PC-9 (cell line): ENCODE data around the gene PTGR1. TPM values are rescaled to one million over a fixed set of nuclear protein-coding genes. Genes with fewer than 3 reads are reported as not detected.
A peak's percentile ranks its signal among the peaks of the same experiment; 100 is the strongest.

Experiments
- BruUV-seq: library from RNA; stranded (reverse); fragments of 400-500 nt; replicated peaks from 2 replicates; lab custom pipeline; 2021; lab: Mats Ljungman, UMichigan
- CTCF ChIA-PET: fragments of 300-600 bp; sonication (Branson Sonifier 250); formaldehyde crosslinking; loops from one replicate; lab custom pipeline; 2022; ENCODE audit warnings: antibody characterized with exemption; lab: Charles Lee
- POLR2A ChIA-PET: fragments of 300-600 bp; sonication (Branson Sonifier 250); formaldehyde crosslinking; loops from one replicate; lab custom pipeline; 2022; ENCODE audit warnings: antibody characterized with exemption; ENCODE audit not compliant: unreplicated experiment; lab: Charles Lee
- DNase-seq, 2 experiments: peaks; one replicate each; pipeline versions ENCODE4 v3.0.0 to v3.0.0-alpha.2; 2015 to 2022; ENCODE audit warnings: mixed read lengths in 1 of 2
- H2AFZ ChIP-seq: fragments of 200-600 bp; sonication (generic); 2 replicates; pipeline ENCODE4 v1.8.1; 2017; ENCODE audit warnings: antibody characterized with exemption
- H3F3A ChIP-seq: fragments of 200-600 bp; sonication (generic); 2 replicates; pipeline ENCODE4 v1.8.1; 2017; ENCODE audit warnings: antibody characterized with exemption, mild to moderate bottlenecking, low read depth; ENCODE audit not compliant: insufficient read depth
- H3K27ac ChIP-seq: fragments of 200-600 bp; sonication (generic); 2 replicates; pipeline ENCODE4 v1.6.1; 2016; ENCODE audit warnings: mixed run types
- H3K27me3 ChIP-seq: fragments of 200-600 bp; sonication (generic); 2 replicates; pipeline ENCODE4 v1.6.1; 2016; ENCODE audit warnings: low read depth, mixed run types; ENCODE audit not compliant: insufficient read depth
- H3K36me3 ChIP-seq: fragments of 200-600 bp; sonication (generic); 2 replicates; pipeline ENCODE4 v1.6.1; 2016; ENCODE audit warnings: low read depth, mixed run types
- H3K4me1 ChIP-seq: fragments of 200-600 bp; sonication (generic); replicated peaks from 2 replicates; pipeline ENCODE4 v1.6.1; 2016; ENCODE audit warnings: mixed run types; ENCODE audit not compliant: insufficient read depth
- H3K4me2 ChIP-seq: fragments of 200-600 bp; sonication (generic); 2 replicates; pipeline ENCODE4 v1.6.1; 2017; ENCODE audit warnings: mixed run types
- H3K4me3 ChIP-seq: fragments of 200-600 bp; sonication (generic); 2 replicates; pipeline ENCODE4 v1.6.1; 2016; ENCODE audit warnings: mixed run types
- H3K79me2 ChIP-seq: fragments of 200-600 bp; sonication (generic); 2 replicates; pipeline ENCODE4 v1.6.1; 2017; ENCODE audit warnings: low read depth, mixed run types
- H3K9me2 ChIP-seq: fragments of 200-600 bp; sonication (generic); 2 replicates; pipeline ENCODE4 v1.8.1; 2017; ENCODE audit warnings: mild to moderate bottlenecking; ENCODE audit not compliant: insufficient read depth
- H3K9me3 ChIP-seq: fragments of 200-600 bp; sonication (generic); 2 replicates; pipeline ENCODE4 v1.8.1; 2016; ENCODE audit warnings: low read depth; ENCODE audit not compliant: insufficient read depth
- H4K20me1 ChIP-seq: fragments of 200-600 bp; sonication (generic); 2 replicates; pipeline ENCODE4 v1.8.1; 2017; ENCODE audit not compliant: insufficient read depth
- CTCF ChIP-seq: fragments of 200-600 bp; sonication (generic); conservative IDR thresholded peaks from 2 replicates; pipeline ENCODE4 v1.6.1; 2017; ENCODE audit warnings: mixed run types, antibody characterized with exemption, mild to moderate bottlenecking, moderate library complexity
- EZH2 ChIP-seq: fragments of 200-600 bp; sonication (generic); IDR thresholded peaks from 2 replicates; pipeline ENCODE4 v1.8.0; 2017; ENCODE audit warnings: antibody characterized with exemption, low read depth
- intact Hi-C: fragments of 100-400 bp; cut with micrococcal nuclease; formaldehyde crosslinking; loops from one replicate; pipeline ENCODE4 v1.10.0; 2022; ENCODE audit not compliant: unreplicated experiment
- total RNA-seq: library from RNA; stranded (reverse); gene quantifications from 2 replicates; pipeline ENCODE4 v1.2.3, GENCODE V29; 2021

PTGR1 gene
- total RNA-seq, 1 experiment from 2014 or later, result 635 TPM

- H3K9me2 ChIP-seq, result no peaks in the 10 kb centered on the region
- intact Hi-C loops, result loop anchor here (1.0 to 10.0 kb wide), 7 partner anchors 24 to 336 kb away; partner anchors contain the start of genes DNAJC25 and UGCG
- peak overlapping the region; percentile 96 for H3K4me3 ChIP-seq
- H2AFZ ChIP-seq, result peak overlapping the region; percentile 79
- H3F3A ChIP-seq, result peaks cover 79% of the 10 kb centered on the region
- ChIA-PET POLR2A (interaction anchor here (0.6 to 0.9 kb wide), 5 partner anchors 11 to 1942 kb away, joined by 3 to 13 read pairs (median 5); partner anchors contain the start of gene DNAJC25), CTCF (interaction anchor here (0.8 kb wide), 1 partner anchor 476 kb away, joined by 4 read pairs; no protein-coding TSS in a partner anchor)
- H3K4me2 ChIP-seq, result peak overlapping the region; percentile 81
- peak overlapping the region; percentile 100 for H3K27ac ChIP-seq
- peaks cover 57% of the 10 kb centered on the region for H3K4me1 ChIP-seq
- no TSS peak for BruUV-seq
- no peaks in the 10 kb centered on the region for H3K9me3 ChIP-seq
- H4K20me1 ChIP-seq, result peaks cover 35% of the 10 kb centered on the region
- peaks cover 34% of the 10 kb centered on the region for H3K36me3 ChIP-seq
- no peak for DNase-seq
- TF ChIP-seq CTCF (no peak), EZH2 (no peak)
- no peaks in the 10 kb centered on the region for H3K27me3 ChIP-seq
- peaks cover 69% of the 10 kb centered on the region for H3K79me2 ChIP-seq
Measured at GRCh38 chr9:111598733-111599091, 735 bp downstream of the PTGR1 start.

GRCh38 chr9:111597852-111598732, 1.4 kb downstream of the PTGR1 start:
- peak overlapping the region; percentile 100 for H3K27ac ChIP-seq
- intact Hi-C loops, result loop anchor here (1.0 to 10.0 kb wide), 5 partner anchors 24 to 476 kb away; no protein-coding TSS in a partner anchor
- H3K4me2 ChIP-seq, result peak overlapping the region; percentile 81
- peak overlapping the region; percentile 79; the same call in 1 of the 2 replicates for H2AFZ ChIP-seq
- no peaks in the 10 kb centered on the region for H3K9me3 ChIP-seq
- H3K79me2 ChIP-seq, result peaks cover 75% of the 10 kb centered on the region
- no peaks in the 10 kb centered on the region for H3K9me2 ChIP-seq
- H3K27me3 ChIP-seq, result no peaks in the 10 kb centered on the region
- BruUV-seq, result TSS peak; percentile 30
- H3K36me3 ChIP-seq, result peaks cover 40% of the 10 kb centered on the region
- ChIA-PET POLR2A (interaction anchor here (0.9 kb wide), 1 partner anchor 130 kb away, joined by 13 read pairs; no protein-coding TSS in a partner anchor), CTCF (interaction anchor here (0.6 to 0.8 kb wide), 3 partner anchors 105 to 899 kb away, joined by 3 read pairs; no protein-coding TSS in a partner anchor)
- peaks cover 37% of the 10 kb centered on the region for H4K20me1 ChIP-seq
- peak; percentile 66 to 73 for DNase-seq
- peaks cover 85% of the 10 kb centered on the region for H3F3A ChIP-seq
- peak; percentile 81 for TF ChIP-seq CTCF
- no peak for TF ChIP-seq EZH2
- peak overlapping the region; percentile 96 for H3K4me3 ChIP-seq
- H3K4me1 ChIP-seq, result peaks cover 51% of the 10 kb centered on the region

- Histone ChIP-seq H3F3A (peaks cover 76% of the 10 kb centered on the region), H3K36me3 (peaks cover 71% of the 10 kb centered on the region), H3K9me3 (no peaks in the 10 kb centered on the region; the same call in 1 of the 2 replicates), H3K4me3 (no peak overlapping the region), H3K27ac (no peak overlapping the region), H3K4me2 (no peak overlapping the region), H2AFZ (no peak overlapping the region), H4K20me1 (peaks cover 7% of the 10 kb centered on the region; the same call in 1 of the 2 replicates), H3K9me2 (no peaks in the 10 kb centered on the region), H3K4me1 (no peaks in the 10 kb centered on the region), H3K27me3 (no peaks in the 10 kb centered on the region), H3K79me2 (peaks cover 13% of the 10 kb centered on the region)
- no peak for DNase-seq
- intact Hi-C loops, result no loop called here
- BruUV-seq, result no TSS peak
- POLR2A ChIA-PET, result no interaction called here
- no peak for TF ChIP-seq CTCF
- TF ChIP-seq EZH2, result no peak
- CTCF ChIA-PET, result no interaction called here
Measured at GRCh38 chr9:111588846-111589245, 10.6 kb downstream of the PTGR1 start.
